Type B pancreatic cell (in vitro differentiated cells): ENCODE data around the gene LHFPL3. TPM values are rescaled to one million over a fixed set of nuclear protein-coding genes. Genes with fewer than 3 reads are reported as not detected.
"Not testable (repeated sequence)": the region's sequence is repeated elsewhere in the genome, so short reads cannot be mapped to it uniquely, and the experiment has no call there.

Source experiments
- DNase-seq: peaks from one replicate; pipeline ENCODE4 v3.0.0; 2021; ENCODE audit warnings: mixed read lengths; ENCODE audit not compliant: unreplicated experiment; ENCODE audit errors: extremely low spot score
- H3K27ac Mint-ChIP-seq: 2 replicates; pipeline ENCODE4 v1.8.0; 2021; ENCODE audit warnings: mild to moderate bottlenecking, mixed read lengths
- H3K27me3 Mint-ChIP-seq: 2 replicates; pipeline ENCODE4 v1.8.0; 2021; ENCODE audit warnings: mixed read lengths
- H3K36me3 Mint-ChIP-seq: 2 replicates; pipeline ENCODE4 v1.8.0; 2021; ENCODE audit warnings: mixed read lengths
- H3K4me1 Mint-ChIP-seq: one replicate; pipeline ENCODE4 v1.8.0; 2021; ENCODE audit warnings: mixed read lengths; ENCODE audit not compliant: unreplicated experiment
- H3K4me3 Mint-ChIP-seq: 2 replicates; pipeline ENCODE4 v1.8.0; 2021; ENCODE audit warnings: mild to moderate bottlenecking, mixed read lengths
- H3K9me3 Mint-ChIP-seq: 2 replicates; pipeline ENCODE4 v1.8.0; 2021; ENCODE audit warnings: mixed read lengths
- CTCF ChIP-seq: fragments of 200-600 bp; sonication (generic); conservative IDR thresholded peaks from 2 replicates; pipeline ENCODE4 v1.5.0; 2021; ENCODE audit warnings: antibody characterized with exemption, mild to moderate bottlenecking
- total RNA-seq: library from RNA; stranded (reverse); gene quantifications from 2 replicates; pipeline ENCODE4 v1.2.1, GENCODE V29; 2021; ENCODE audit warnings: low replicate concordance

LHFPL3 gene
- total RNA-seq, 1 donor from 2014 or later = 0.31 TPM

GRCh38 chr7:104679085-104679484 is 350.7 kb downstream of the LHFPL3 start:
- H3K9me3 Mint-ChIP-seq = no peaks in the 10 kb centered on the region
- H3K27ac Mint-ChIP-seq = no peak overlapping the region
- DNase-seq = no peak
- H3K36me3 Mint-ChIP-seq = no peaks in the 10 kb centered on the region
- H3K27me3 Mint-ChIP-seq = peaks cover 5% of the 10 kb centered on the region
- TF ChIP-seq CTCF = no peak
- H3K4me1 Mint-ChIP-seq = no peaks in the 10 kb centered on the region
- H3K4me3 Mint-ChIP-seq = no peak overlapping the region

- Mint-ChIP-seq H3K27ac (no peak overlapping the region), H3K4me3 (no peak overlapping the region), H3K4me1 (no peaks in the 10 kb centered on the region), H3K9me3 (no peaks in the 10 kb centered on the region), H3K27me3 (peaks cover 4% of the 10 kb centered on the region), H3K36me3 (no peaks in the 10 kb centered on the region)
- TF ChIP-seq CTCF = no peak
- no peak for DNase-seq
These were observed 357.9 kb downstream of the LHFPL3 start for GRCh38 chr7:104686286-104686685.

- TF ChIP-seq CTCF = no peak
- peaks cover 3% of the 10 kb centered on the region for H3K27me3 Mint-ChIP-seq
- H3K36me3 Mint-ChIP-seq = no peaks in the 10 kb centered on the region
- H3K4me3 Mint-ChIP-seq = no peak overlapping the region
- no peaks in the 10 kb centered on the region for H3K4me1 Mint-ChIP-seq
- no peak for DNase-seq
- no peak overlapping the region for H3K27ac Mint-ChIP-seq
- H3K9me3 Mint-ChIP-seq = no peaks in the 10 kb centered on the region
These were observed 366.3 kb downstream of the LHFPL3 start for GRCh38 chr7:104694710-104695109.

GRCh38 chr7:104695563-104695962 is 367.2 kb downstream of the LHFPL3 start:
- no peak for DNase-seq
- Mint-ChIP-seq H3K4me3 (no peak overlapping the region), H3K27me3 (peaks cover 3% of the 10 kb centered on the region), H3K36me3 (no peaks in the 10 kb centered on the region), H3K4me1 (no peaks in the 10 kb centered on the region), H3K27ac (no peak overlapping the region), H3K9me3 (no peaks in the 10 kb centered on the region)
- no peak for TF ChIP-seq CTCF

- H3K36me3 Mint-ChIP-seq = no peaks in the 10 kb centered on the region
- peaks cover 7% of the 10 kb centered on the region for H3K27me3 Mint-ChIP-seq
- DNase-seq = no peak
- no peak overlapping the region for H3K27ac Mint-ChIP-seq
- TF ChIP-seq CTCF = no peak
- no peaks in the 10 kb centered on the region for H3K9me3 Mint-ChIP-seq
- H3K4me3 Mint-ChIP-seq = no peak overlapping the region
- H3K4me1 Mint-ChIP-seq = no peaks in the 10 kb centered on the region
These were observed 371.9 kb downstream of the LHFPL3 start for GRCh38 chr7:104700336-104700735.

GRCh38 chr7:104721027-104721426 is 392.6 kb downstream of the LHFPL3 start:
- H3K9me3 Mint-ChIP-seq, H3K36me3 Mint-ChIP-seq, H3K27ac Mint-ChIP-seq, H3K4me1 Mint-ChIP-seq, H3K27me3 Mint-ChIP-seq, DNase-seq, H3K4me3 Mint-ChIP-seq: not testable (repeated sequence)
